ENCODE data around the gene KCNMA1. TPM values are rescaled to one million over a fixed set of nuclear protein-coding genes. Genes with fewer than 3 reads are reported as not detected.

KCNMA1 gene
- total RNA-seq, 1 donor from 2014 or later: 0.21 TPM

DNA sequence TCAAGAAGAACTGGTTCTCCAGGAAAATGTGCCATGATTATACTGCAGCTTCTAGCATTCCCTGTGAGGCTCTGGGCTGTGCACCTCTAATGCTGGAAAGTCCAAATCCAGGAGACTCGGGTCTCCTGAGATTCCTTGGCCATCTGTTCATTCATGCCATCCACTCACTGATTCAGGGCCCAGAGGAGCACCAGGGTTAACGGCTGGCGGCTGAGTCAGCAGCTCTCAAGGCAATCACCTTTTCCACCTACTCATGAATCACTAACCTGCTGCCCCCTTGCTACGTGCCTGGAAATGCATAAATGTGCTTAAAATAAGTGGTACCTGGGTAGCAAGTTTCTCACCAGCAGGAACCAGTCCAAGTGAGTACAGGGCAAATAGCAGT, 132.7 kb downstream of the KCNMA1 start:
- no peak for DNase-seq (ENCODE audit: low spot score)
- H3K4me1 Mint-ChIP-seq (ENCODE audit: low read depth): peaks cover 3% of the 10 kb centered on the region
- no peak overlapping the region for H3K27ac Mint-ChIP-seq
- H3K9me3 Mint-ChIP-seq: no peaks in the 10 kb centered on the region
- no peaks in the 10 kb centered on the region for H3K36me3 Mint-ChIP-seq (ENCODE audit: low read depth)
- intact Hi-C loops (cut with micrococcal nuclease): no loop called here
- no peak overlapping the region for H3K4me3 Mint-ChIP-seq (ENCODE audit: low read depth)
- peaks cover 5% of the 10 kb centered on the region for H3K27me3 Mint-ChIP-seq (ENCODE audit: low read depth)

DNA sequence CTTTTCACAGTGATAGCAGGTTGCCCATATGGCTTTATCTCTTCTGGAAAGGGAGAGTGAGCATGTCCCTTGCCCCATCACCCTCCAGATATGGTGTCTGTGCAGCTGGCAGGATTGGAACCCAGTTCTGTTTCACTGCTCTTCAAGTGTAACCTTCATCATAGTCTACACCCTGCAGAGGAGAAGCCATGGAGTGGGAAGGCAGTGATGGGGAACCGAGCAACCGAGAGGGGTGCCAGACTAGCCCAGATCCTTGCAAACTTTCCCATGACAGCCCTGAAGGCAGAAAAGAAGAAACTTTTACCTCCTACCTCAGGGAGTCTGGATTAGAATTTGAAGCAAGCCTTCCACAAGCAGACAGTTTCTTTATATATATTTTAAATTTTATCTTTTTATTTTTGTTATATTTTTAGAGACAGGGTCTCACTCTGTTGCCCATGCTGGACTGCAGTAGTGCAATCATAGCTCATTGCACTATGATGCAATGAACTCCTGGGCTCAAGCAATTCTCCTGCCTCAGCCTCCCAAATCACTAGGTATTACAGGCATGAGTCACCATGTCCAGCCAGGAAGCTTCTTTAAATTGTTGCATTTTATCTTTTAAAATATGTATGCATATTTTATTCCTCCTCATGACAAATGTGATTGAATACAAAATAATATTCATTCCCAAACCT, 133.3 kb downstream of the KCNMA1 start:
- H3K27me3 Mint-ChIP-seq (ENCODE audit: low read depth): peaks cover 5% of the 10 kb centered on the region

DNA sequence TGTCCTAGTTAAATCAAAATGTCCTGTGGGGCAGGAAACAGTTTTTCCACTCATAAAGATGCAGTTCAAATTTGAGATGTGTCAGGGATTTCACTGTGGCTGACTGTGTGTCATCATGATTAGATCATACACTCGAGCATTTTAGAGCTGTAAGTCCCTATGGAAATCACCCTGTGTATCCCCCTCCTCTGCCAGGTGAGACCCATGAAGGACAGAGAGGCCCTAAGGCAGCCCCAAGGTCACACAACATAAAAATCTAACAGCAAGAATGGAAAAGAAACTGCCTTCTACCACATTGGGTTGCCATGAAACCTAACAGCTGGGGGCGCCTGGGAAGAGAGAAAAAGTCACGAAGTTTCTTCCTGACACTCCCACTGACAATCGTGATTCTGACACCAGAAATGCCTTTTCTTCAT, 135.8 kb downstream of the KCNMA1 start:
- Mint-ChIP-seq H3K27me3 (ENCODE audit: low read depth) (peaks cover 10% of the 10 kb centered on the region), H3K4me1 (ENCODE audit: low read depth) (peaks cover 3% of the 10 kb centered on the region), H3K4me3 (ENCODE audit: low read depth) (no peak overlapping the region), H3K36me3 (ENCODE audit: low read depth) (no peaks in the 10 kb centered on the region), H3K9me3 (no peaks in the 10 kb centered on the region), H3K27ac (no peak overlapping the region)
- no peak for DNase-seq (ENCODE audit: low spot score)
- intact Hi-C loops (cut with micrococcal nuclease): no loop called here

More for the DNA sequence above, 133.3 kb downstream of the KCNMA1 start:
- H3K9me3 Mint-ChIP-seq: no peaks in the 10 kb centered on the region
- H3K4me3 Mint-ChIP-seq (ENCODE audit: low read depth): no peak overlapping the region
- H3K27ac Mint-ChIP-seq: no peak overlapping the region
- peaks cover 3% of the 10 kb centered on the region for H3K4me1 Mint-ChIP-seq (ENCODE audit: low read depth)
- no peaks in the 10 kb centered on the region for H3K36me3 Mint-ChIP-seq (ENCODE audit: low read depth)
- intact Hi-C loops (cut with micrococcal nuclease): no loop called here
- no peak for DNase-seq (ENCODE audit: low spot score)

DNA sequence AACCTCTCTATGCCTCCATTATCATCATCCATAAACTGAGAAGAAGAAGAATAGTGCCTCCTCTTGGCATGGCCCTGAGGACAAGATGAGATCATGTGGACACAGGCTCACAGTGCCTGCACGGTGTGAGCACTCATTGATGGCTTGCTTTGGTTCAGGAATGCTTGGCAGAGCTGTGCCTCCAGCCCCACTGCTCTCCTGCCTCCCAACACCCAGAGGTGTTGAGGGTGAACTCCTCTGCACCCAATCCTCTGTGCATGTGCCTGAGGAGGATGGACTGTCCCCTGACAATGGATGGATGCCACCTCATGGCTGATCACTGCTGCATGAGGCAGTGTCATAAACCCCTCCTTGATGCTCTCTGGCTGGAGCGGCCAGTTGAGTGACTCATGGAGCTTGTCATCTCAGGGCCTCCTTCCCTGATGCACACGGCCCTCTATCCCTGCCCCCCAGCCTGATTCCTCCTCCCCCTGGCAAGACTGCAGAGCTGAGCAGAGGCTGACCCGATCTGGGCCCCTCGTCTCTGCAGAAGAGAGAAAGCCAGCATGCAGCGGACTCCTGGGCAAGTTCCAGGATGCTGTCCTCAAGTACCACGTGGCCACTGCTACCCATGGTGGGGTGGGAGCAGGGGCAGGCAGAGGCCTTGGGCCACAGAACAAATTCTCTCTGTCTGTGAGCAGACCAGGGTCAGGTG, 136.3 kb downstream of the KCNMA1 start:
- DNase-seq (ENCODE audit: low spot score): no peak
- no peaks in the 10 kb centered on the region for H3K36me3 Mint-ChIP-seq (ENCODE audit: low read depth)
- no peaks in the 10 kb centered on the region for H3K9me3 Mint-ChIP-seq
- H3K27me3 Mint-ChIP-seq (ENCODE audit: low read depth): peaks cover 6% of the 10 kb centered on the region
- no peak overlapping the region for H3K27ac Mint-ChIP-seq
- intact Hi-C loops (cut with micrococcal nuclease): no loop called here
- no peak overlapping the region for H3K4me3 Mint-ChIP-seq (ENCODE audit: low read depth)
- H3K4me1 Mint-ChIP-seq (ENCODE audit: low read depth): peaks cover 3% of the 10 kb centered on the region

GRCh38 chr10:77500754-77501151, 136.9 kb downstream of the KCNMA1 start:
- Mint-ChIP-seq H3K36me3 (ENCODE audit: low read depth) (no peaks in the 10 kb centered on the region), H3K27ac (no peak overlapping the region), H3K9me3 (no peaks in the 10 kb centered on the region), H3K4me3 (ENCODE audit: low read depth) (no peak overlapping the region), H3K4me1 (ENCODE audit: low read depth) (peaks cover 3% of the 10 kb centered on the region), H3K27me3 (ENCODE audit: low read depth) (peaks cover 5% of the 10 kb centered on the region)
- intact Hi-C loops (cut with micrococcal nuclease): no loop called here
- DNase-seq (ENCODE audit: low spot score): no peak

DNA sequence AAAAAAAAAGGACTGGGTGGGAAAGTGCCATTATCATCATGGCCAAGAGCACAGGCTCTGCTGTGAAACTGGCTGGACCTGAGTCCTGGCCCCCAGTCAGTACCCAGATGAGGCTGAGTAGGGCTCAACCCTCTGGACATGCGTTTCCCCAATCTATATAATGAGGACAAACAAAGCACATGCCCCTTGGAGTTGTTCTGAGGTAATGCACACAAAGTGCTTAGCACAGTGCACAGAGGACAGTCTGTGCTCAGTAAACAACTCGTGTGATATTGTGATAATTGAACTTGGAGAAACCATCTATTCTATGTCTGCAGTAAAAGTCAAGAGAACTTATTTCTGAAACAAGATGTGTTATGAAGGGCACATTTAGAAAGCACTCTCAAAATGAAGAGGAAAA, 138.8 kb downstream of the KCNMA1 start:
- Mint-ChIP-seq H3K36me3 (ENCODE audit: low read depth) (no peaks in the 10 kb centered on the region), H3K27me3 (ENCODE audit: low read depth) (peaks cover 5% of the 10 kb centered on the region), H3K4me3 (ENCODE audit: low read depth) (no peak overlapping the region), H3K9me3 (no peaks in the 10 kb centered on the region), H3K27ac (no peak overlapping the region), H3K4me1 (ENCODE audit: low read depth) (peaks cover 3% of the 10 kb centered on the region)
- intact Hi-C loops (cut with micrococcal nuclease): no loop called here
- no peak for DNase-seq (ENCODE audit: low spot score)

GRCh38 chr10:77498210-77498609, 139.4 kb downstream of the KCNMA1 start:
- Mint-ChIP-seq H3K36me3 (ENCODE audit: low read depth) (no peaks in the 10 kb centered on the region), H3K4me3 (ENCODE audit: low read depth) (no peak overlapping the region), H3K27ac (no peak overlapping the region), H3K27me3 (ENCODE audit: low read depth) (peaks cover 5% of the 10 kb centered on the region), H3K9me3 (no peaks in the 10 kb centered on the region), H3K4me1 (ENCODE audit: low read depth) (peaks cover 3% of the 10 kb centered on the region)
- intact Hi-C loops (cut with micrococcal nuclease): no loop called here
- no peak for DNase-seq (ENCODE audit: low spot score)

DNA sequence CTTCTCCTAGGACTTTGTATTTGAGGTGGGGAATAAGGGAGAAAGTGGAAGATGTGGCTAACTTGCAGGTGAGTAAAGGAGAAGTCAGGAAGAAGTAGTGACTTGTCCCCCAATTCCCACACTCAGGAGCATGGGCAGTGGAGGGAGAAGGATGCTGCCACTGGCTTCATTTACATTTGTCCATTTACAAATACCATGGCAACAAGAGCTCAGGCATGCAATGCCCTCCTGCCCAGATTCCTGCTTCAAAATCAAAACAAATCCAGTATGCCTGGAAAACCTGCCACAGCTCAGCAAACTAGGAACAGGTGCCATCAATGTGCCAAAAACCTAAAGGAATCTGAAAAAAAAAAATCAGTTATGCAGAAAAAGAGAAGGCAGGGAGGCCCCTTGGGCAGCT, 139.9 kb downstream of the KCNMA1 start:
- Mint-ChIP-seq H3K27ac (no peak overlapping the region), H3K27me3 (ENCODE audit: low read depth) (peaks cover 5% of the 10 kb centered on the region), H3K36me3 (ENCODE audit: low read depth) (no peaks in the 10 kb centered on the region), H3K4me1 (ENCODE audit: low read depth) (peaks cover 3% of the 10 kb centered on the region), H3K9me3 (no peaks in the 10 kb centered on the region), H3K4me3 (ENCODE audit: low read depth) (no peak overlapping the region)
- DNase-seq (ENCODE audit: low spot score): no peak
- intact Hi-C loops (cut with micrococcal nuclease): no loop called here

- DNase-seq (ENCODE audit: low spot score): no peak
- H3K27ac Mint-ChIP-seq: no peak overlapping the region
- no peaks in the 10 kb centered on the region for H3K9me3 Mint-ChIP-seq
- peaks cover 3% of the 10 kb centered on the region for H3K4me1 Mint-ChIP-seq (ENCODE audit: low read depth)
- peaks cover 5% of the 10 kb centered on the region for H3K27me3 Mint-ChIP-seq (ENCODE audit: low read depth)
- intact Hi-C loops (cut with micrococcal nuclease): no loop called here
- H3K36me3 Mint-ChIP-seq (ENCODE audit: low read depth): no peaks in the 10 kb centered on the region
- no peak overlapping the region for H3K4me3 Mint-ChIP-seq (ENCODE audit: low read depth)
Observed at GRCh38 chr10:77496941-77497420, 140.6 kb downstream of the KCNMA1 start.

GRCh38 chr10:77494756-77495541, 142.7 kb downstream of the KCNMA1 start:
- Mint-ChIP-seq H3K4me3 (ENCODE audit: low read depth) (no peak overlapping the region), H3K9me3 (no peaks in the 10 kb centered on the region), H3K4me1 (ENCODE audit: low read depth) (no peaks in the 10 kb centered on the region), H3K36me3 (ENCODE audit: low read depth) (no peaks in the 10 kb centered on the region), H3K27me3 (ENCODE audit: low read depth) (peaks cover 5% of the 10 kb centered on the region), H3K27ac (no peak overlapping the region)
- intact Hi-C loops (cut with micrococcal nuclease): no loop called here
- DNase-seq (ENCODE audit: low spot score): no peak

- no peak for DNase-seq (ENCODE audit: low spot score)
- no peak overlapping the region for H3K27ac Mint-ChIP-seq
- no peaks in the 10 kb centered on the region for H3K36me3 Mint-ChIP-seq (ENCODE audit: low read depth)
- H3K4me1 Mint-ChIP-seq (ENCODE audit: low read depth): no peaks in the 10 kb centered on the region
- peaks cover 5% of the 10 kb centered on the region for H3K27me3 Mint-ChIP-seq (ENCODE audit: low read depth)
- H3K4me3 Mint-ChIP-seq (ENCODE audit: low read depth): no peak overlapping the region
- no peaks in the 10 kb centered on the region for H3K9me3 Mint-ChIP-seq
- intact Hi-C loops (cut with micrococcal nuclease): no loop called here
Observed at GRCh38 chr10:77494327-77494726, 143.3 kb downstream of the KCNMA1 start.

DNA sequence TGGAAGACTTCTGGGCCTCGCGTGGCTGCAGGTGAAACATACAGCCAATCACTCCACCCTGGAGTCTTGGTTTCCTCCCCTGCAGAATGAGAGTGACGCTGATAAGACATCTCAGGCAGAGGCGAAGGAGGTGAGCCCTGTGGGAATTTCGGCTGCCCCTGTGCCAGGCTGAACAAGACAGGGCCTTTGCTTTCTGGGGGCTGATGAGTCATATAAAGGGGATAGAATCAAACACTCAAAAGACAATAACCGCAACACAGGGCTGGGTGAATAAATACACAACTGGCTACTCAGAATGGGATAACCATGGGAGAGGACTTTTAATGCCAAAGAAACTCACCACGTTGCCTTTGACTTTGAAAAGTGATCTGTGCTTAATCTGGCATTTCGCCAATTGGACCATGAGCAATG, 143.8 kb downstream of the KCNMA1 start:
- Mint-ChIP-seq H3K9me3 (no peaks in the 10 kb centered on the region), H3K36me3 (ENCODE audit: low read depth) (no peaks in the 10 kb centered on the region), H3K27ac (no peak overlapping the region), H3K4me1 (ENCODE audit: low read depth) (no peaks in the 10 kb centered on the region), H3K4me3 (ENCODE audit: low read depth) (no peak overlapping the region), H3K27me3 (ENCODE audit: low read depth) (peaks cover 5% of the 10 kb centered on the region)
- no peak for DNase-seq (ENCODE audit: low spot score)
- intact Hi-C loops (cut with micrococcal nuclease): no loop called here

All from activated T-helper 2 cell treated with anti-CD3 and anti-CD28 coated beads, Interferon-gamma antibody, Interleukin-2, Interleukin-4, amounts not matched to agents 10 μg/mL and 5 μg/mL and 100 μg/mL, durations not matched to agents 14 hours and 24 hours and 36 hours (primary cell).